Astrocyte (in vitro differentiated cells and primary cell): ENCODE results near the gene MYT1.

ENCODE experiments used
- EZH2 ChIP-seq: IDR thresholded peaks from 2 replicates; pipeline ENCODE4 v1.6.1; 2012; ENCODE audit warnings: mild to moderate bottlenecking, low read length, inconsistent platforms; ENCODE audit not compliant: insufficient read depth
- TF ChIP-seq, protein P1 (sequence below): IDR thresholded peaks from 2 replicates; pipeline ENCODE4 v1.5.1; 2011; ENCODE audit warnings: low read depth, mild to moderate bottlenecking, inconsistent platforms, low read length, moderate library complexity; ENCODE audit not compliant: insufficient read depth

DNA sequence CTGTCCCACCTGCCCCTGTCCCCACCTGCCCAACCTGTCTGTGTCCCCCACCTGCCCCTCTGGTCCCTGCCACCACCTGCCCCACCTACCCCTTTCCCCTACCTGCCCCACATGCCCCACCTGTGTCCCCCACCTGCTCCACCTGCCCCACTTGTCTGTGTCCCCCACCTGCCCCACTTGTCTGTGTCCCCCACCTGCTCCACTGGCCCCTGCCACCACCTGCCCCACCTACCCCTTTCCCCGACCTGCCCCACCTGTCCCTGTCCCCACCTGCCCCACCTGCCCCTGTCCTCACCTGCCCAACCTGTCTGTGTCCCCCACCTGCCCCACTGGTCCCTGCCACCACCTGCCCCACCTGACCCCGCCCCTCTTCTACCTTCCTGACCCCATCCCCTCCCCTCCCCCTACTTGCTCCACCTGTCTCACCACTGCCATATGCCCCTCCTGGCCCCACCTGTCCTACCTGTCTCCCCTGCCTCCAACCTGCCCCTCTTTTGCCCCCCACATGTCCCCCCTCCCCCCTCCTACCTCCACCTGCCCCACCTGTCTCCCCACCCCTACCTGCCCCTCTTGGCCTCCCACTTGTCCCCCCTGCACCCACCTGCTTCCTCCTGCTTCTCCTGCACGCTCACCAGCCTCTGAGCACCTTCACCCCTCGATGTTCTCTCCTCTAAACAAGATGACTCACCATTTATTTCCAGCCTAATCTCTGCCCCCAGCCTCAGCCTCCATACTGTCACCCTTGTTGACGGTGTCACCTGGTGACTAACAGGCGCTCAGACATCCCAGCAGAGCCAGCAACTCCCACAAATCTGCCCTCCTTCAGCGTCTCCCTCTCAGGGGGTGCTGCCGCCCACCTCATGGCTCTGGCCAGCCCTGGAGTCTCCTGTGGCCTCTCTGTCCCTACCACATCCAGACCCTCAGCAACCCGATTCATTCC lies 5.6 kb upstream of the MYT1 start:
- TF ChIP-seq, protein P1, sequence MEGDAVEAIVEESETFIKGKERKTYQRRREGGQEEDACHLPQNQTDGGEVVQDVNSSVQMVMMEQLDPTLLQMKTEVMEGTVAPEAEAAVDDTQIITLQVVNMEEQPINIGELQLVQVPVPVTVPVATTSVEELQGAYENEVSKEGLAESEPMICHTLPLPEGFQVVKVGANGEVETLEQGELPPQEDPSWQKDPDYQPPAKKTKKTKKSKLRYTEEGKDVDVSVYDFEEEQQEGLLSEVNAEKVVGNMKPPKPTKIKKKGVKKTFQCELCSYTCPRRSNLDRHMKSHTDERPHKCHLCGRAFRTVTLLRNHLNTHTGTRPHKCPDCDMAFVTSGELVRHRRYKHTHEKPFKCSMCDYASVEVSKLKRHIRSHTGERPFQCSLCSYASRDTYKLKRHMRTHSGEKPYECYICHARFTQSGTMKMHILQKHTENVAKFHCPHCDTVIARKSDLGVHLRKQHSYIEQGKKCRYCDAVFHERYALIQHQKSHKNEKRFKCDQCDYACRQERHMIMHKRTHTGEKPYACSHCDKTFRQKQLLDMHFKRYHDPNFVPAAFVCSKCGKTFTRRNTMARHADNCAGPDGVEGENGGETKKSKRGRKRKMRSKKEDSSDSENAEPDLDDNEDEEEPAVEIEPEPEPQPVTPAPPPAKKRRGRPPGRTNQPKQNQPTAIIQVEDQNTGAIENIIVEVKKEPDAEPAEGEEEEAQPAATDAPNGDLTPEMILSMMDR, result no peak
- TF ChIP-seq EZH2, result no peak
